Gastroesophageal sphincter (tissue), 4 donors: ENCODE data around the gene LMTK2. TPM values are rescaled to one million over a fixed set of nuclear protein-coding genes. Genes with fewer than 3 reads are reported as not detected.

Experiments used
- ATAC-seq: fragments of 150-250 bp; one replicate; pipeline ENCODE4 v1.9.1; 2016; ENCODE audit warnings: mild to moderate bottlenecking, moderate library complexity
- H3K27ac ChIP-seq, 4 donors: fragments of 200-600 bp; sonication (generic) in 3 of 4; 1 replicate in 3 of 4; 2 replicates in 1 of 4; pipeline ENCODE4 v1.5.1; 2016 to 2019
- H3K27me3 ChIP-seq: fragments of 200-600 bp; sonication (generic); one replicate; pipeline ENCODE4 v1.5.1; 2019
- H3K36me3 ChIP-seq, 2 donors: fragments of 200-600 bp; sonication (generic); one replicate each; pipeline ENCODE4 v1.5.1; 2019; ENCODE audit warnings: control low read depth in 1 of 2
- H3K4me1 ChIP-seq, 3 donors: fragments of 200-600 bp; sonication (generic); 1 replicate in 2 of 3; 2 replicates in 1 of 3; pipeline ENCODE4 v1.5.1; 2016 to 2019; ENCODE audit warnings: control low read depth in 2 of 3
- H3K4me3 ChIP-seq, 2 donors: fragments of 200-600 bp; sonication (generic); one replicate each; pipeline ENCODE4 v1.5.1; 2019; ENCODE audit warnings: mild to moderate bottlenecking in 1 of 2, moderate library complexity in 1 of 2
- H3K9me3 ChIP-seq, 3 donors: fragments of 200-600 bp; sonication (generic); one replicate each; pipeline ENCODE4 v1.5.1; 2017 to 2019; ENCODE audit warnings: control low read depth in 2 of 3
- CTCF ChIP-seq, 4 experiments: fragments of 200-600 bp in 2 of 4; fragments of 450-650 bp in 2 of 4; sonication (generic) in 1 of 4; IDR thresholded peaks; one replicate each; pipeline ENCODE4 v1.5.1; 2017 to 2019; ENCODE audit warnings: antibody characterized with exemption in 4 of 4, mild to moderate bottlenecking in 2 of 4, moderate library complexity in 2 of 4
- EP300 ChIP-seq: sonication (generic); formaldehyde crosslinking; IDR thresholded peaks from one replicate; pipeline ENCODE4 v1.6.1; 2017; ENCODE audit warnings: antibody characterized with exemption, mild to moderate bottlenecking
- POLR2A ChIP-seq, 2 donors: fragments of 450-650 bp; IDR thresholded peaks; one replicate each; pipeline ENCODE4 v1.6.1; 2017; ENCODE audit warnings: antibody characterized with exemption in 2 of 2, mild to moderate bottlenecking in 2 of 2, moderate library complexity in 1 of 2
- POLR2AphosphoS5 ChIP-seq: sonication (generic); formaldehyde crosslinking; IDR thresholded peaks from one replicate; pipeline ENCODE4 v1.6.1; 2017; ENCODE audit warnings: antibody characterized with exemption
- WGBS, 2 donors: methylation state at CpG; one replicate each; pipeline ENCODE4 v1.1.5; 2018; ENCODE audit warnings: low coverage in 1 of 2; 5-methylcytosine and 5-hydroxymethylcytosine counted together
- total RNA-seq, 4 donors: library from RNA; depleted of rRNA; stranded (reverse); fragments of >200 nt; gene quantifications; one replicate each; pipeline ENCODE4 v1.1.0, GENCODE V29; 2016

LMTK2 gene
- total RNA-seq, 4 donors from 2014 or later, result 16.0 to 34.5 (median 22.1) TPM

GRCh38 chr7:98168181-98168903, 61.7 kb downstream of the LMTK2 start:
- peaks cover 0 to 26% of the 10 kb centered on the region in 2 donors for H3K36me3 ChIP-seq
- peaks cover 0 to 15% (median 2%) of the 10 kb centered on the region in 3 donors for H3K4me1 ChIP-seq
- WGBS, 2 donors, result 59 to 80% methylated on average over 10 to 17 of the region's 17 CpGs
- H3K9me3 ChIP-seq, result no peaks in the 10 kb centered on the region
- H3K27me3 ChIP-seq, result no peaks in the 10 kb centered on the region
- ATAC-seq, result peak; percentile 53
- TF ChIP-seq EP300 (no peak), POLR2AphosphoS5 (no peak), POLR2A (IDR thresholded peaks at IDR 0.05) (no peak), CTCF (IDR thresholded peaks at IDR 0.05) (peak; percentile 57 to 84 (median 75))
- H3K27ac ChIP-seq, result no peak overlapping the region
- no peak overlapping the region for H3K4me3 ChIP-seq

- H3K4me1 ChIP-seq, result peaks cover 0 to 9% (median 0%) of the 10 kb centered on the region in 3 donors
- no peak overlapping the region for H3K4me3 ChIP-seq
- no peak overlapping the region for H3K27ac ChIP-seq
- no peaks in the 10 kb centered on the region for H3K27me3 ChIP-seq
- H3K9me3 ChIP-seq, result no peaks in the 10 kb centered on the region
- no peak for TF ChIP-seq POLR2AphosphoS5
- no peak for TF ChIP-seq POLR2A (IDR thresholded peaks at IDR 0.05)
- TF ChIP-seq EP300, result no peak
- TF ChIP-seq CTCF (IDR thresholded peaks at IDR 0.05), result no peak
- ATAC-seq, result no peak
- WGBS, 2 donors, result 92 to 94% methylated on average over 2 to 5 of the region's 5 CpGs
- peaks cover 0 to 26% of the 10 kb centered on the region in 2 donors for H3K36me3 ChIP-seq
Measured at GRCh38 chr7:98168904-98169621, 62.4 kb downstream of the LMTK2 start.

- no peak overlapping the region for H3K27ac ChIP-seq
- no peaks in the 10 kb centered on the region for H3K27me3 ChIP-seq
- no peaks in the 10 kb centered on the region for H3K4me1 ChIP-seq
- TF ChIP-seq POLR2AphosphoS5, result no peak
- TF ChIP-seq CTCF (IDR thresholded peaks at IDR 0.05), result no peak
- TF ChIP-seq POLR2A (IDR thresholded peaks at IDR 0.05), result no peak
- TF ChIP-seq EP300, result no peak
- no peak overlapping the region for H3K4me3 ChIP-seq
- no peak for ATAC-seq
- 73 to 92% methylated on average over 3 to 7 of the region's 8 CpGs for WGBS, 2 donors
- peaks cover 0 to 44% of the 10 kb centered on the region in 2 donors for H3K36me3 ChIP-seq
- no peaks in the 10 kb centered on the region for H3K9me3 ChIP-seq
Measured at GRCh38 chr7:98170966-98171365, 64.3 kb downstream of the LMTK2 start.

- Histone ChIP-seq H3K27ac (no peak overlapping the region), H3K4me1 (no peaks in the 10 kb centered on the region), H3K27me3 (no peaks in the 10 kb centered on the region), H3K36me3 (peaks cover 0 to 44% of the 10 kb centered on the region in 2 donors), H3K9me3 (no peaks in the 10 kb centered on the region), H3K4me3 (no peak overlapping the region)
- 88 to 95% methylated on average over 3 to 13 of the region's 24 CpGs for WGBS, 2 donors
- no peak for ATAC-seq
- no peak for TF ChIP-seq EP300
Measured at GRCh38 chr7:98171449-98171848, 64.8 kb downstream of the LMTK2 start.

GRCh38 chr7:98174334-98175259, 67.9 kb downstream of the LMTK2 start:
- TF ChIP-seq POLR2AphosphoS5 (no peak), EP300 (no peak), POLR2A (IDR thresholded peaks at IDR 0.05) (no peak), CTCF (IDR thresholded peaks at IDR 0.05) (no peak)
- Histone ChIP-seq H3K4me1 (no peaks in the 10 kb centered on the region), H3K36me3 (peaks cover 0 to 68% of the 10 kb centered on the region in 2 donors), H3K4me3 (no peak overlapping the region), H3K9me3 (no peaks in the 10 kb centered on the region), H3K27me3 (no peaks in the 10 kb centered on the region), H3K27ac (no peak overlapping the region)
- 94% methylated on average over 5 to 12 of the region's 20 CpGs for WGBS, 2 donors
- ATAC-seq, result no peak
